GM19240 (cell line): ENCODE results near the gene CISD1.

Source experiments
- DNase-seq: peaks from one replicate; pipeline ENCODE4 v3.0.0; 2011; ENCODE audit warnings: low spot score; ENCODE audit not compliant: insufficient read length

The CISD1 gene

DNA sequence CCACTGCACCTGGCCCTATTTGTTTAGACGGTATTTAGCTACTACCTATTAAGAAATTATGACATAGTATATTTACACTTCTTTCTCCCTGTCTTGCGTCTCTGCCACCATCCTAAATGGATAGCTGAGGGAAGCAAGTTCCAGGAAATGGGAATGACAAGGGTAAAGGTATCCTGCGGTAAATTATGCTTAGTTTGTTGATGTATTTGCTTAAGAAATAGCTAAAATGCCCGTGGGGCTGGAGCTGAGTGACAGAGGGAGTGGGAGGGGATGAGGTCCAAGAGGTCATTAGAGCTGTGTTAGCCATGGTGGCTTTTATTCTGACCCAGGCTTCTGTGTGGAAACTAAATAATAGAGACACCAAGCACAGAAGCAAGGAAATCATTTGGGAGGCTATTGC is 36.9 kb downstream of the CISD1 start:
- DNase-seq, result no peak

DNA sequence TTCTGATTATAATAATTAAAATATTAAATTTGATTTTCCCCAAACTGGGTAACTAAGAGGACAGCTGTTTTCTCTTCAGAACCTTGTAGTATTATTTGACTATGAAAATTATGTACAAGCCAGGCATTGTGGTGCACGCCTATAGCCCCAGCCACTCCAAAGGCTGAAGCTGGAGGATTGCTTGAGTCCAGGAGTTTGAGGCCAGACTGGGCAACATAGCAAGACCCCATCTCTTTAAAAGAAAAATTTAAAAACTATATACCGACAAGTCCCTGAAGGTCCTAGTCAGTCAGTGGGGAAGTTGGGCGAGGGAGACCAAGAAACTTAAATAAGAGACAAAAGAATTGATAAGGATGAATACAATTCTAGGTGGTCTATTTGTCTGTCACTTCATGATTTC is 38.7 kb downstream of the CISD1 start:
- no peak for DNase-seq

DNA sequence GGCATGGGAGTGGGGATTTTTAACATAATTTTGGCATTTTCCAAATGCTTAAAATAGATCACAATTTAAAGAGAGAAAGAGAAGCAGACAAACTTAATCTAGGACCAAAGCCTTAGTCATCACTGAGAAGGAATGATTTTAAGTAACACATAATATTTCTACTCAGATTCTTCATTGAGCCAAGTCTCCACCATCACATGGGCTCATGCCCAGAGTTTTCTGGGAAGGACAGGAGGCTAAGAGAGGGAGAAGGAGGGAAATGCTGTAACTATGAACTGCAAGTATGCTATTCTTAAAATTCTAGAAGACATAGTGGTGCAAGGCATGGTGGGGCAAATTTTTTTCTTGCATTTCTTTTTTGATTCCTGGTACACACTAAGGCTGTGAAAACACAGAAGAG is 42.1 kb downstream of the CISD1 start:
- DNase-seq, result no peak

DNA sequence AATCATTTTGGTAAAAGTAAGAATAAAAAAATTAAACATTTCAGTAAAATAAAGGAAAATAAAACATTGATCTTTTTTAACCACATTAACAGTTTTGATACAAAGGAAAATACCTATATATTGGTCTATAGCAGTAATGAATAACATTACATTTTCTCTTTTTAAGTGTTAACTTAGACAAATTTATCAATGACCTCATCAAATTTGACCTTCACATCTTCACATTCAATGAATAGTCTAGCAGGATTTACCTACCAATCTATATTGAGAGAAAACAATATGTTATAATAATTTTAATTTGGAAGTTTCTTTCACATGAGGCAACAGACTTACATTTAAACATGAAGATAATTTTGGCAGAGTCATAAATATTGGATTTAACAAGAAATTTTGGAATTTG is 47.9 kb downstream of the CISD1 start:
- no peak for DNase-seq

DNA sequence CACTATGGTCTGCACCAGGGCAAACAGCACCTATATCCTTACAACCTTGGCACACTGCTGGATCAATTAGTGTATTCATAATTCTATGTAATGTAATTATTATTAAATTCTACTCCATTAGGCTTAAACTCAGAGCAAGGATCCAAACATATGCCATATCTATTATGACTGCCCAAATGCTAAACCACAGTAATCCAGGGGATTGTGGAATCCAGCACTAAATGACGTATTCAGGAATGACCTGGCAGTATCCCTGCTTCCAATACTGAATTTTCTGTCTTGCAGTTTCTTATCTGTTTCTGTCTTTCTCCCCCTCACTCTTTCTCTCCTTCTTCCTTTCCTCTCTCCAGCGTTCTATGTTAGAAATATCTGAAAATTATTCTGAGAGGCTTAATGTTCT is 49.4 kb downstream of the CISD1 start:
- no peak for DNase-seq

DNA sequence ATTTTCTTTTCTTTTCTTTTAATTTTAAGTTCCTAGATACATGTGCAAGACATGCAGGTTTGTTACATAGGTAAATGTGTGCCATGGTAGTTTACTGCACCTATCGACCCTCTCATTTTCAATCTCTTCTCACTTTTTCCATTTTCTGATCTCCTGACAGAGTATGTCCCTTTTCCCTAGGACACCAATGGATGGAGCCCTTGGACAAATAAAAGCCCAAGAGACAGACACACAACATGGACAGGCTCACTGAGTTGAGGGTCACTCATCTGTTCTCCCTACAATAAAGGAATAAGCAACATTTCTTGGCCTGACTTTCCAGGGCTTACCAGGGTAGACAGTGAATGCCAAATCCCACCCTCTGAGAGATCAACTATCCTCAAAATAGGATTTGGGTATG is 50.6 kb downstream of the CISD1 start:
- DNase-seq, result no peak

DNA sequence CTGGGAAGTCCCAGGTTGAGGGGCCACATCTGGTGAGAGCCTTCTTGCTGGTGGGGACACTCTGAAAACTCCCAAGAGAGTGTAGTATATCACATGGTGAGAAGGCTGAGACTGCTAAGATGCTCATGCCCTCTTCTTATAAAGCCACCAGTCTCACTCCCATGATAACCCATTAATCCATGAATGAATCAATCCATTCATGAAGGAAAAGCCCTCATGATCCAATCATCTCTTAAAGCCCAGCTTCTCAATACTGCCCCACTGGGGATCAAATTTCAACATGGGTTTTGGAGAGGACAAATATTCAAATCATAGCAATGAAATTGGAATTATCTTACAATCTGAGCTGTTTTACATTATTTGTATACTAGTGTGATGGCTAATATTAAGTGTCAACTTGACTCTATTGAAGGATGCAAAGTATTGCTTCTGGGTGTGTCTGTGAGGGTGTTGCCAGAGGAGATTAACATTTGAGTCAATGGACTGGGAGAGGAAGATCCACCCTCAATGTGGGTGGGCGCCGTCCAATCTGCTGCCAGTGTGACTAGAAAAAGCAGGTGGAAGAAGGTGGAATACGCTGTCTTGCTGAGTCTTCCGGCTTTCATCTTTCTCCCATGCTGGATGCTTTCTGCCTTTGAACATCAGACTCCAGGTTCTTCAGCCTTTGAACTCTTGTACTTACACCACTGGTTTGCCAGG is 51.5 kb downstream of the CISD1 start:
- DNase-seq, result no peak

DNA sequence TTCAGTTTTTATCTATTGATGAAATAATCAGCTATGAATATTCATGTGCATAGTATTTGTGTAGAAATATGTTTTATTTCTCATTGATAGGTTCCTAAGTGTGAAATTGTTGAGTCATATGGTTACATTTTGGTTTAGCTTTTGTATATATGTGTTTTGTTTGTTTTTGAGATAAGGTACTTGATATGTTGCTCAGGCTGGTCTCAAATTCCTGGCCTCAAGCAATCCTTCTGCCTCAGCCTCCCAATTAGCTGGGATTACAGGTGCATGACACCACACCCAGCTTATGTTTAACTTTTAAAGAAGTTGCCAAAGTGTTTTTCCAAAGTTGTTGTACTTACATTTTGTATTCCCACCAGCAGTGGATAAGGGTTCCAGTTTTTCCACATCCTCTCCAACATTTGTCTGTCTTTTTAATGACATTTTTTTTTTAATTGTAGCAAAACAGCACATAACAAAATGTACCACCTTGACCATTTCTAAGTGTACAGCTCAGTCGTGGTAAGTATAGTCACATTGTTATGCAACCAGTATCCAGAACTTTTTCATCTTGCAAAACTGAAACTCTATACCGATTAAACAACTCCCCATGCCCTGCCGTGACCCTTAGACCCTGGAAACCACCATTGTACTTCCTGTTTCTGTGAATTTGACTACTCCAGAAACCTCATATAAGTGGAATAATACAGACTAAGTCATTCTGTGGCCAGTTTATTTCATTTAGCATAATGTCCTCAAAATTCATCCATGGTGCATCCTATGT is 53.3 kb downstream of the CISD1 start:
- DNase-seq, result no peak

DNA sequence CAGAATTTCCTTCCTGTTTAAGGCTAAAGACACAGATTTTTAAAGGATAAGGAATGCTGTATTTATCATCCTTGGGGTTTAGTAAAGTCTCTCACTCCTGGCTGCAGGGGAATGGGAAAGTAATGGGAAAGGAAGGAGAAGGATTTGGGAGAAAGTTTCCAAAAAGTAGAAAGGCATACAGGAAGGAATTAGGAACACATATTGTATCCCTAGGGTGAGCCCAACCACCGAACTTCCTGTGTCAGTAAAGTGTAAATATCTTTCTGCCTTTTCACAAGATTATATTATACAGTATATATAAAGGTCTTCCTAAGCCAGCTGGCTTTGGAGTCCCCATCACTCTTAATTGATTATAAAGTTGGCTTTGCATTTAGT is 53.9 kb downstream of the CISD1 start:
- no peak for DNase-seq

DNA sequence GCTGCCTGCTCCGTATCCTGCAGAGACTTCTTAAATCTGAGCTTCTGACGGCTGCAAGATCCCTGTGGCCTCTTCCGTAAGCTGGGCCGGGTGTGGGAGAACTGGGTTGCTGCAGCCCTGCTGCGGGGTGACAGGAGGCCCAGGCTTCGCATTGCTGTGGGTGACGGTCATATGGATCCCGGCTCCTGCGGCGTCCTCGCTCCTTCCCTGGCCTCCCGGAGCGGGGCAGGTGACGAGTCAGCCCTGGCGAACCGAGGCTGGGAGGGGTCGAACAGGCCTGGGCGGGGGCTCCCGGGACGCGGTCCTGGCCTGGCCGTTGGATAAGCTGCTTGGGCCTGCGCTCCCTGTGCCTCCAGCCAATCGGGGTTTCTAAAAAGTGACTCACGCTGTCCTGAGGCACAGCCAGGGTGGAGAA is 58.0 kb downstream of the CISD1 start:
- no peak for DNase-seq

DNA sequence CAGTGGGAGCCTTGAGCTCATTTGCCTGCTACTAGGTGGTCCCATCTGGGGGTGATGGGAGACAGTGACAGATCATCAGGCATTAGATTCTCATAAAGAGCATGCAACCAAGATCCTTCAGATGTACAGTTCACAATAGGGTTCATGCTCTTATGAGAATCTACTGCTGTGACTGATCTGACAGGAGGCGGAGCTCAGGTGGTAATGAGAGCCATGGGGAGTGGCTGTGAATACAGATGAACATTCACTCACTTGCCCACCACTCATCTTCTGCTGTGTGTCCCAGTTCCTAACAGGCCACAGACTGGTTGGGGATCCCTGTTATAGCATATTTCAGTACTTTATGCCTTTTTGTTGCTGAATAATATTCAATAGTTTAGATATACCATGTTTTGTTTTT is 59.3 kb downstream of the CISD1 start:
- DNase-seq, result no peak

DNA sequence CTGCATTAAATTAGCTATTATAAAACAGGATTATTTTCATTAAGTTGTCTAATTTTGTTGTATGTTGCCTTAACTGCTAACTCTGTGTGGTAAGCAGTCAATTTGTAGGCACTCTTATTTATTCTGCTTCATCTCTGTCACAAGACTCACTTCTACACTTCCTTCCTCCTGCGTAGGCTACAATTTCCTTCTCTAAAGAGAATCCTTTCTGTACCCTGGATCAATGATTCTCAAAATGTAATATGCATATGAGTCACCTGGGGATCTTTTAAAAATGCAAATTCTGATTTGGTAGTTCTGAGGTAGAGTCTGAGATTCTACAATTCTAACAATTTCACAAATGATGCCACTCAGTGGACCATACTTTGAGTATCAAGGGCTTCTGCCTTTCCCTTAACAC is 61.5 kb downstream of the CISD1 start:
- no peak for DNase-seq

DNA sequence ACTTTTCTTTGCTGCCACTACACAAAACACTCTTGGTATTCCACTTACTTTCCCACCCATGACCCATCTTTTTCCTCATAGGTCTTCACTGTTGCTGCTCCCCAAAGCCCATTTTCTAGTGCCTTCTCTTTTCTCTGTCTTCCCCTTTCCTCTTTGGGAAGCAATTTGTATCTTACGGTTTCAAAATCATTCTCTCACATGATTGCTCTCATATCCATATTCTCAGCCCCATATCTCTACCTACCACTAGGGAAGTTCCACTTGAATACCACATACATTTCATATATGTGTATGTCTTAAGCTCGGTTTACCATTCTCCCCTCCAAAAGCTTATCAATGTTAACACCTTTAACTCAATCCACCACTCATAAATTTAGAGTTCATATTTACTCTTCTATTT is 62.7 kb downstream of the CISD1 start:
- no peak for DNase-seq

DNA sequence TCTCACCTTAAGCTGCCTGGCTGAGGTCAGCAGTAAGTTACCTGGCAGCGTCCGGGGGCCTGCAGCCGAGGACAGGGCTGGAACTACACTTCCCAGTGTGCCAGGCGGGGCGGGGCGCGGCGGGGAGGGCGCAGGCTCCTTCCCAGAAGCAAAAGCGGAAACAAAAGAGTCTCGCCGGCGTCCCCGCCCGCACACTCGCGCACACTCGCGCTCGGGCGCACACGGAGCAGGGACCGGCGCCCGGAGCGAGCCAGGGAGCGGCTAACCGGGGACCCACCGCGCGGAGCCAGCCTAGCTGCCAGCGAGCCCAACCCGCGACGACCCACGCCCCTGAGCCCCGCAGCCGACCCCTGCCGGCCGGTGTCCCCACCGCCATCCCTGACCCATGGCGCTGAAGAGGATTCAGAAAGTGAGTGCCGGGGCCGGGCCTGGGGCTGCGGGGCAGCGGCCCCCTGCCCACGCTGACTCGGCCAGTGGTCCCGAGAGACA is 65.9 kb downstream of the CISD1 start, which contains the start of gene UBE2D1:
Gene UBE2D1 (plus strand): TSS at position 190 of the 489 bp plus-strand sequence. CDS start 196 bp downstream, at position 386.
- peak; percentile 55 for DNase-seq

DNA sequence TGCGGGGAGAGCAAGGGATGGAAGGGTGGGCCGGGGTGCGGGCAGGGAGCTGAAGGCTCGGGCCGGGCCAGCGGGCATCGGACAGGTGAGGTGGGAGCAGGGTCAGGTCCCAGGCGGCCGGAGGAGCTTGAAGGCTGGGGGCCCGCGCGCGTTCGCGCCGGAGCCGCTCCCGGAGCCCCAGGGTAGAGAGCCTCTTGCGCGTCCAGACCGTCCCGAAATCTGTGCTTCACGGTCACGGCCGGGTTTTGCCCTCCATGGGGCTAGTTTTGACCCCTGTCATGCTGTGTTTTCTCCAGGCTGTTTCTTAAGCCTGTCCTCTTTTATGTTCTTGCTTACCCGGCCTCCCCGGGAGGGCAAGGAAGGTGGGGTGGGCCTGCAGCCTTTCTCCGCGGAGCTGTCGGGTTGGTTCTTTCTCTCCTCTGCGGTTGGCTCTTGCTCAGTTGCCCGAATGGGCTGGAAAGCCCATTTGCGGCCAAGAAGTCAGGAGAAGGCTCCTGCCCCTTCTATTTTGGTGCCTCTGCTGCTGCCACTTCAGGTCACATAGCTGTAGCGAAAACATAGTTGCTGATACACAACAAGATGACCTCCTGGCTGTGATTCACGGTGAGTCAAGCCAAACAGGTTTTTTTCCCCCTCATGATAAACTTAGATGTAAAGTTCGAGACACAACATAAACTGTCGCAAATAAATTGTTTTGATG is 66.5 kb downstream of the CISD1 start:
- no peak for DNase-seq

DNA sequence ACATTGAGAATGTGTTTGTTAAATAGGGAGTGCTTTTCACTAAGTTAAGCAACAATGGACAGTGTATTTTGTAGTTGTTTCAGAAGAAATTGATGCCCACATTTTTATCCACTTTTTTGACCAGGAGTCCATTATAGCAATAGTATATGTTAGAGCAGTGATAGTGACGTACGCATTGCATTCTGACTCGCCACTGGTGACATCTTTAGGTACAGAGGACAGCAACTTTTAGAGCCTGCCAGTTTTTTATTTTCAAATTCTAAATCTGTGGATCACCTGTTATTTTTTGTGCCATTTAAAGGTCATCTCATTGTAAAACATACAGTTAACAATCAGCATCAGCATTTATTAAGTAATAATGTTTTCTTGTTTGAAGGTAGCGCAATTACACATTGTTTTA is 67.3 kb downstream of the CISD1 start:
- DNase-seq, result no peak
